Liver (tissue), 3 donors: ENCODE results near the gene SHBG.

Experiments
- CTCF ChIP-seq: fragments of 150-350 bp; IDR thresholded peaks from 2 replicates; pipeline ENCODE4 v1.5.1; 2017; ENCODE audit warnings: improper control_type of control experiment, low read depth, low read length; ENCODE audit not compliant: missing input control
- EGR1 ChIP-seq, 2 donors: IDR thresholded peaks; 2 replicates each; pipeline ENCODE4 v1.6.1; 2016 to 2018; ENCODE audit warnings: antibody characterized with exemption in 2 of 2, low read depth in 2 of 2
- FOXA1 ChIP-seq: IDR thresholded peaks from 2 replicates; pipeline ENCODE4 v1.6.1; 2016; ENCODE audit warnings: antibody characterized with exemption
- GABPA ChIP-seq, 2 donors: IDR thresholded peaks in 1 of 2; conservative IDR thresholded peaks in 1 of 2; 2 replicates each; pipeline ENCODE4 v1.6.1; 2016; ENCODE audit warnings: antibody characterized with exemption in 2 of 2, mild to moderate bottlenecking in 1 of 2, moderate library complexity in 1 of 2
- JUND ChIP-seq, 2 donors: IDR thresholded peaks; 2 replicates each; pipeline ENCODE4 v1.6.1; 2016; ENCODE audit warnings: antibody characterized with exemption in 2 of 2
- RAD21 ChIP-seq, 2 donors: IDR thresholded peaks; 2 replicates each; pipeline ENCODE4 v1.6.1; 2016; ENCODE audit warnings: antibody characterized with exemption in 2 of 2, mild to moderate bottlenecking in 2 of 2
- RXRA ChIP-seq, 2 donors: IDR thresholded peaks; 2 replicates each; pipeline ENCODE4 v1.6.1; 2017 to 2018; ENCODE audit warnings: antibody characterized with exemption in 2 of 2, mild to moderate bottlenecking in 1 of 2
- TAF1 ChIP-seq: conservative IDR thresholded peaks from 2 replicates; pipeline ENCODE4 v1.6.1; 2016; ENCODE audit warnings: antibody characterized with exemption, mild to moderate bottlenecking
- YY1 ChIP-seq: IDR thresholded peaks from 2 replicates; pipeline ENCODE4 v1.6.1; 2016; ENCODE audit warnings: antibody characterized with exemption, mild to moderate bottlenecking
- TF ChIP-seq, protein P1 (sequence below): IDR thresholded peaks from 2 replicates; pipeline ENCODE4 v1.6.1; 2016; ENCODE audit warnings: antibody characterized with exemption
- TF ChIP-seq, protein P2 (sequence below): IDR thresholded peaks from 2 replicates; pipeline ENCODE4 v1.6.1; 2016; ENCODE audit warnings: antibody characterized with exemption
- donor health status: healthy.
- donor health status: healthy.

DNA sequence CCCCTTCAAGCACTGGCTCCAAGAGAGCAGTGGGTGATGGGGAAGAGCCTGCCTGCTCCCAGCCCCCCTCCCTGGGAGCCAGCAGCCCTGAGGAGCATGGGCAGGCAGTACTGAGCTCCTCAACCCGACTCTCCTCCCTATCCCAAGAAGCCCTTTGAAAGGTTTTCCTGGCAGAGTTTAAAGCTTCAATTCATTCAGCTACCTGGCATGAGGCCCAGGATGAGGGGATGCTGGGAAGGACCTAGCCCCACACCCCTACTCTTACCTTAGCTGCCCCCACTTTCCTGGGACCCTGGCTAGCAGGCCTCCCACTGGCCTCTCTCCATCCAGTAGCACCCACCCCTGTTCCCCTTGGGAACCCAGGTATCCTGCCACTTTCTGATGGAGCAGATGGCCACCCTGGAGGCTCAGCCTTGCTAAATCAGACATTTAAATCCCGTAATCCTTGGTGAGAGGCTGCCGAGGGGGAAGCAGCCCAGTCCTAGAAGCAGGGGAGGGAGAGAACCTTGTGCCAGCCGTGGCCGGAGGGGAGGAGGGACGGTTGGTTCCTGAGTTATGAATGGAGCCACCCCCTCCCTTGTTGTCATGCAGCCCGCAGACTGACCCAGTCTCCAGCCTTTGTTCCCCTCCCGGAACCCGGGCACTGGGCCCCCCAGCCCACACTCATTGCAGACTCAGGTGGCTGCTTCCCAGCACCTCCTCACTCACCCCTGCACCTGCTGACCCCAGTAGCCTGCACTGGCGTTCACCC is 37.9 kb downstream of the SHBG start:
- TF ChIP-seq CTCF, result no peak
- no peak for TF ChIP-seq RXRA (IDR thresholded peaks at IDR 0.05)
- TF ChIP-seq EGR1 (IDR thresholded peaks at IDR 0.05; ENCODE audit: low read depth in 2 of 2), result no peak
- TF ChIP-seq, protein P1, sequence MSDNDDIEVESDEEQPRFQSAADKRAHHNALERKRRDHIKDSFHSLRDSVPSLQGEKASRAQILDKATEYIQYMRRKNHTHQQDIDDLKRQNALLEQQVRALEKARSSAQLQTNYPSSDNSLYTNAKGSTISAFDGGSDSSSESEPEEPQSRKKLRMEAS, result no peak
- TF ChIP-seq GABPA (IDR thresholded peaks at IDR 0.05 in 1 of 2, conservative IDR thresholded peaks at IDR 0.05 in 1 of 2), result no peak
- TF ChIP-seq YY1, result no peak
- no peak for TF ChIP-seq FOXA1
- no peak for TF ChIP-seq RAD21 (IDR thresholded peaks at IDR 0.05)
- TF ChIP-seq, protein P2, sequence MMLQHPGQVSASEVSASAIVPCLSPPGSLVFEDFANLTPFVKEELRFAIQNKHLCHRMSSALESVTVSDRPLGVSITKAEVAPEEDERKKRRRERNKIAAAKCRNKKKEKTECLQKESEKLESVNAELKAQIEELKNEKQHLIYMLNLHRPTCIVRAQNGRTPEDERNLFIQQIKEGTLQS, result no peak
- TF ChIP-seq TAF1, result no peak
- TF ChIP-seq JUND (IDR thresholded peaks at IDR 0.05), result no peak
